Stimulated activated CD8-positive, alpha-beta memory T cell treated with anti-CD3 and anti-CD28 coated beads, Interleukin-7, amount 100 ng/mL, for 24 hours (primary cell): ENCODE measurements around the gene CLCN7.

Experiments used
- DNase-seq: peaks from one replicate; pipeline ENCODE4 v3.0.0-alpha.2; 2020; ENCODE audit warnings: low read depth

Gene CLCN7

GRCh38 chr16:1464196-1464893 lies 10.5 kb downstream of the CLCN7 start:
- no peak for DNase-seq

DNA sequence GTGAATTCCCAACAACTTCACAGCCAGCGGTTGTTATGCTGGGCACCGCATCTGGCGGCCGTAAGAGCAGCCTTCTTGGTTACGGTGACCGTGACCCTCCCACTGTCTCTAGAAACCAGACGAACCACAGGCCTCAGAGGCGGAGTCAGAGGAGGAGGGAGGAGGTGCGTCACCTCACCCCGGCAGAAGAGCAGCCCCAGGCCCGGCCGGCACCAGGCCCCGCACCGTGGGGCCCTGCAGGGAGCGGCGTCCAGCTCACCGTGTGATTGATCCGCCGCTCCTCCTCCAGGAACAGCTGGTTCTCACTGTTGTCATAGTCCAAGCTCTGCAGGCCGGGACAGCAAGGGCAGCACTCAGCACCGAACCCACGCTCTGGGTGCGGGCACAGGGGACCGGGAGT lies 13.7 kb downstream of the CLCN7 start:
- DNase-seq = no peak

DNA sequence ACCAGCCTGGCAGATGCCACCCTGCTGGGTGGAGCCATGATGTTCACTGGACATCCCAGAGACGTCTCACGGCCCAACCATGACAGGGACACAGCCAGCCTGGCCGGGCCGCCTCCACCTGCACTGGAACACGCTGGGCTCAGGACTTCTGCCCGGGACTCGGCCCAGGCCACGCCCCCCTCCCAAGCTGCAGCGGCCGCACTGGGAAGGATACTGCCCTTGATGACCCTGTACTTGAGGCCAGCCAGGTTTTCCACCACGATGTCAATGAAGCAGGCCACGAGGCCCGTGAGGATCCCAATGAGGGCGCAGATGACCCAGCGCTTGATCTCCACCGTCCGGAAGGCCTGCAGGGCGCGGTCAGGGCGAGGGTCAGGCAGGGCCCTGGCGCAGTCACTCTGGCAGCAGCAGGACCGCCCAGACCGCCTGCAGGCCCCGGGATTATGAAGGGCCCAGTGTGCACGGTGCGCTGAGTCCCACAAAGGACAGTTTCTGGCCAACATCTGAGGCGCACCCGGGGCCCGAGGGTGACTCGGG lies 14.2 kb downstream of the CLCN7 start:
- no peak for DNase-seq

- no peak for DNase-seq
Observed at GRCh38 chr16:1459967-1460366, 14.9 kb downstream of the CLCN7 start.

GRCh38 chr16:1458977-1459341 lies 15.9 kb downstream of the CLCN7 start:
- DNase-seq = no peak

DNA sequence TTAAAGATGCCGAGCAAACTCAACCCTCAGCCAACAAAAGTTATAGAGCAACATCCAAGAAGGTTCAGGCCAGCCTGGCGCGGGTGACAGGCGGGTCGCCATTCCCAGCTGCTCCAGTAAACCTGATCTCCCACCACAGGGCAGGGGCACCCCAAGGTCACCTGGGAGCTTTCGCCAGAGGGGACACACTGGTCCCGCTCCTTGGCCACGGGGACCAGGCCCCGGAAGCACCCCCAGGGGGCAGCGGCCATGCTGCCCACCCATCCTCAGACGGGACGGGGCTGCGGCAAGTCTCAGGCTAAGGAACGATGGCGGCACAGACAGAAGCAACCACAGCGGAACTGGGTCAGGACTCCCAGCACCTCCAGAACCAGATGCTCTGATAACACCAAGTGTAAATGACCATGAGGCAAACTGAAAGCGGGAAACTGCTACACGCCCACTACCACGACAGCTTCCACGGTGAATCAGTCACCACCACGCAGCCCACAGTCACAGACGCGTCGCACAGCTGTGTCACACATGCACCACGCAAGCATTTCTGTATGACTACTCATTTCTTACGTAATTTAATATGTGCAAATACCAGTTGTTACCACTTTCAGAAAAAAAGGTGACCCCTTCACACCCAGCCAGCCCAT lies 16.4 kb downstream of the CLCN7 start:
- DNase-seq = no peak

GRCh38 chr16:1457489-1458245 lies 17.2 kb downstream of the CLCN7 start:
- no peak for DNase-seq

- no peak for DNase-seq
Observed at GRCh38 chr16:1456951-1457350, 17.9 kb downstream of the CLCN7 start.

- no peak for DNase-seq
Observed at GRCh38 chr16:1455190-1456171, 19.3 kb downstream of the CLCN7 start.

- DNase-seq = no peak
Observed at GRCh38 chr16:1454561-1454960, 20.3 kb downstream of the CLCN7 start.

DNA sequence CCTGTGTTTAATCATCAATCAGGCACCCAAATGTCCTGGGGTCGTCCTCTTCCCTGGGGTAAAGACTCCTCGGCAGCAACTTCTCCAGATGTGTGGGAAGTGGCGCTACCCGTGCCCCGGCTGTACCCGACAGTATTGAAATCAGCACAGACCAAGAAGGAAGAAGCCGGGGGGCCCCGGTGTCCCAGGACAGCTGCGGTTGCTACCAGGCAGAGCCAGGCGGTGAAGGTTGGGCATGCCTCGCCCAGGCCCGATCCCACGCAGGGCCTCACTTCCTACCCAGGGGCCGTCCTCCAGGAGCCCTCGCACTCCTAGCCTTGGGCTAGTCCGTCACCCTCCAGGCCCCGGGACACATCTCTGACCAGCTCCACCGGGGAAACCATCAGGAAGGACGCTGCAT lies 21.5 kb downstream of the CLCN7 start:
- DNase-seq = no peak

DNA sequence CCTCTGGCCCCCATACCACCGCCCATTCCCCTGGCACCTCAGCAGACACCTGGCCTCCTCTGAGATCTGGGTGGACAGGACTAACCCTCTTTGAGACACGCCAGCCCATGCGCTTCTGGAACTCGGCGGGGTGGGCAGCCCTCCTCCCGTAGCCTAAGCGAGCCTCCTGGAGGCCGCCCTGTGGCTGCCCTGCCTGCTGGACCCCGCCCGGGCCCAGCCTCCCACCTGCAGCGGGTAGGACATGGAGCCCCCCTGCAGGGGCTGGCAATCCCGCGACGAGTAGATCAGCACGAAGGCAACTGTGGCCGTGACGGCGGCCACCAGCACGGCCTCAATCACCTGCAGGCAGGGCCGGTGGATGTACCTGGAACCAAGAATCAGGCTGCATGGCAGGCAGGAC lies 22.3 kb downstream of the CLCN7 start:
- DNase-seq = no peak

DNA sequence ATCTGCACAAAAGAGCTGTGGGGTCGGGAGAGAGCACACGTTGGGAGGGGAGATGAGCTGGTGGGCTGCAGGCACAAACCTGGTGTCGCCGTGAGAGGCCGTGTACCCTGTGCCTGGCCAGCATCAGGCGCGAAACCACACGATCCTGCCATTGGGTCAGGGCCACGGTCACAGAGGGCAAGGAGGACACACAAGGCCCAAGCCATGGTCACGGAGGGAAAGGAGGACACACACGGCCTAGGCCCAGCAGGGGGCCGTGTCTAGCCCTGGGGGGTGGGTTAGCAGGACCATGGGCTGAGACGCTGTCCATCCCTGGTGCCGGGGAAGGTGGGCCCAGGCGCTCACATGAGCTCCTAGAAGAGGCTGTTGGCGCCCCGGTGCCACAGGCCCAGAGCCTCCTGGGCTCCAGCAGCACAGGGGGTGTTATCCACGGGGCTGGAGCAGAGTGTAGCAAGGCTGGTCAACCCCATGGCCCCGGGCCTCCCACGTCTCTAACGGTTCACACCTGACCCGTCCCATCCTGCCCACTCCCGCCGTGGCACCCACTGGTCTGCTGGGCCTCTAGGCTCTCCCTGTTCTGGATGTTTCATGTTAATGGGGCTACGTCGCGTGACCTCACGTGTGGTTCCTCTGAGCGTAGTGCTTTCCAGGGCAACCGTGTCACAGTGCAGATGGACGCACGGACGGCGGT lies 23.0 kb downstream of the CLCN7 start:
- DNase-seq = no peak

GRCh38 chr16:1450841-1451240 lies 24.0 kb downstream of the CLCN7 start:
- DNase-seq = no peak

DNA sequence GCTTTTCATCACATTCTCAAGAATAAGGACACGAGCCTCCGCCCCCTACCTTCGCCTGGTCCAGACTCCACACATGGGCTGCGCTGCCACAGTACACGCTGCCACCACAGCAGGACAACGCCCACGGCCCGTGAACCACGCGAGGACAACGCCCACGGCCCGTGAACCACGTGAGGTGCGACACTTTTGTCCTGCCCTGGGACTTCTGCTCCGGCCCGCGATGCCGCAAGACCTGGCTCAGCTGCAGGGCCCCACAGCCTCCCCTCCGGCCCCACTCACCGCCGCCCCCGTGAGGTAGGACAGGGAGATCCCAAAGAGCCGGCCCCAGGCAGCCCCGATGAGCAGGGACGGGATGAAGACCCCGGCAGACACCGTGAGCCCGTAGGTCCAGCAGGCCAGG lies 24.6 kb downstream of the CLCN7 start:
- DNase-seq = no peak

DNA sequence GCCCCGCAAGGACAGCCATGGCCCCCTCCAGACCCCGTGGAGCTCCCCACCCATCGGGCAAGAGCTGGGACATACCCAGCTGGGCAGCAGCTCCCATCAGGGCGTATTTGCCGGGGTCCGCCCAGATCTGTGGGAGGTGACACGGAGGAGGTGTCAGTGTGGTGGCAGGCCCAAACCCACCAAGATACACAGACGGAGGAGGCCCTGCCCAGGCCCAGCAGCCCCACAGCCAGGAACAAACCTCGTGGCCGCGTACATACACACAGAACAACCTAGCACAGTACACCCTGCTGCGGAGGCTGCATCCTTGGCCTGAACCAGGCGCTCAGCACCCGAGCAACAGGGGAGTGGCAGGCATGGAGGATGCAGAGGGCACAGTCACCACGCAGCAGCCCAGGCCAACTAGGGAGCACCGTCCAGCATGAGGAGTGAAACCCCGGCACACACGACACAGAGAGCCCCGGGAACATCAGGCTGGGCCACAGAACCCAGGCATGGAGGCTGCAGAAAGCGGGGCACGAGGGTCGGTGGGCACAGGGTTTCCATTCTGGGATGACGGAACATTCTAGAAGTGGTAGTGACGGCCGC lies 25.5 kb downstream of the CLCN7 start:
- no peak for DNase-seq

DNA sequence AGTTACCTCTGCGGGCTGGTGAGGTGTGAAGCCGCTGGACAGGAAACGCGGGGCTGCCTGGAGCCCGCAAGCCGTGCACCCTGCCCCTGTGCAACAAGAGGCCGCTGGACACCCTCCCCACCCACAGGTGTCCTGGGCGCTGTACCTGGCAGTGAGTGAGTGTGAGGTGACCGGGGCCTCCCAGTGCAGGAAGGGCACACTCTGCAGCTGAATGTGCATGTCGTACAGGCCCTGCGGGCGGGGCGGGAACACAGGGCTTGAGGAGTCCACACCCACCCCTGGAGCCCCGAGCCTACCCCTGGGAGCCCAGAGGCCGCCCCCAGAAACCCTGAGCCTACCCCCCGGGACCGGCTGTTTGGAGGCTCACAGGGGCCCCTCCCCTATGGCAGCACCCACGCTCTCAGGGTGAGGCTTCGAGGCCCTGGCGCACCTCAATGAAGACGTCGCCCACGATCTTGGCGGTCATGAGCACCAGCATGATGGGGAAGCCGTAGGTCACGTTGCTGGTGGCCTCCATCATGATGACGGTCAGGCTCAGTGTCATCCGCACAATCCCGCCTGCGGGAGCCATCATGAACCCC lies 26.2 kb downstream of the CLCN7 start:
- DNase-seq = no peak

DNA sequence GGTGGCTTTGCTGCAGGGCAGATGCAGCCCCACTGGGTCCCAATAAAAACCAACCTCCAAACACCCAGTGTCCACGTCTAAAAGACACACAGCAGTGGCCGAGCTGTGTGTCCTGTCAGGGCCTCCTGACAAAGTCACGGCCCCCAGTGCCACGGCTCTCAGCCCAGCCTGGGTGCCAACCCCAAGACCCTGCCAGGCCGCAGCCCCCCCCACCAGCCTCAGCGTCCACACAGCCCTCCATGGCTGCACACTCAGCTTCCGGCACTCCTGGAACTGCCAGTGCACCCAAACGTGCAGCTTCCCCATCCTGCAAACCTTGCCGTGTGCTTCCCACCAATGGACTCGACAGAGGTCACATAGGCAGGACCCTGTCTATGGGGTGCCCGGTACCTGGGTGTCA lies 26.9 kb downstream of the CLCN7 start:
- no peak for DNase-seq

DNA sequence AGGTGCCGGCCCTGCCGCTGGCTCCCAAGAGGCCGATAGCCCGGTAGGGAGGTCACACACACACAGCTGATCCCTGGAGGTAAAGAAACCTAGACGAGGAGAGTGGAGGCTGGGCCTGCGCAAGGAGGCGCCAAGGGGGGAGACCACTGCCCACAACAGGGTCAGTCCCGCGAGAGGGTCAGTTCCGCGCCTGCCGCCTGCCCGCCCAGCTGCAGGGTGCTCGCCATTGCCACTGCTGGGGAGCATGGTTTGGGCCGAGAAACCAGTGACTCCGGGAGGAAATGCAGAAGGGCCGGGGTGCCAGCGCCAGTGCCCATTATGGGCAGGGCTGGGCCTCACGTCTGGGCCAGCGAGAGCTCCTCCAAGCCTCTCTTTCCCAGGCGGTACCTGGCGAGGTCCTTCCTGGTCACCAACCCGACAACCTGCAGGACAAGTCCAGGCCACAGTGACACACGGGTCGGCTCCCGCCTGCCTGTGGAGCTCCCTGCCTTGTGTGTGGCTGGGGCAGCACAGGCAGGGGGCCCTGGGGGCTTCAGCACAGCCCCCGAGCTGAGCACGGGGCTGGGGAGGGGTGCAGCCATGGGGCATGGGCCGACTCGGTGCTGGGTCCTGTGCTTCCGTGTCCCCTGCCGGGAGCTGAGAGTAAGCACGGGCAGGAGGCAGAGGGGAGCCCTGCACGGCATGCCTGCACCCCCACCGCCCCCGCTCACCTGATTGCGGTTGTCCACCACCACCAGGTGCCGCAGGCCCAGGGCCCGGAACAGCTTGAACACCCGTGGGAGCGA lies 28.3 kb downstream of the CLCN7 start:
- DNase-seq = no peak
